T-helper 1 cell treated with Interleukin-12 subunit alpha and Interleukin-12 subunit beta and Interleukin-4 antibody, amounts not matched to agents 30 μg/mL and 1 μg/mL, for 36 hours (primary cell): ENCODE data around the gene IGF1.
"Not testable (repeated sequence)": the region's sequence is repeated elsewhere in the genome, so short reads cannot be mapped to it uniquely, and the experiment has no call there.

Source experiments
- H3K27ac Mint-ChIP-seq: one replicate; pipeline ENCODE4 v1.8.0; 2021; ENCODE audit warnings: mild to moderate bottlenecking, mixed read lengths
- H3K27me3 Mint-ChIP-seq: one replicate; pipeline ENCODE4 v1.8.0; 2021; ENCODE audit warnings: low read depth, mixed read lengths
- H3K36me3 Mint-ChIP-seq: one replicate; pipeline ENCODE4 v1.8.0; 2021; ENCODE audit warnings: low read depth, mixed read lengths
- H3K4me1 Mint-ChIP-seq: one replicate; pipeline ENCODE4 v1.8.0; 2021; ENCODE audit warnings: low read depth, mixed read lengths
- H3K4me3 Mint-ChIP-seq: one replicate; pipeline ENCODE4 v1.8.0; 2021; ENCODE audit warnings: mild to moderate bottlenecking, moderate library complexity, mixed read lengths
- H3K9me3 Mint-ChIP-seq: one replicate; pipeline ENCODE4 v1.8.0; 2021; ENCODE audit warnings: mixed read lengths

Gene IGF1

GRCh38 chr12:102376781-102377180 is 103.6 kb downstream of the IGF1 start:
- no peak overlapping the region for H3K27ac Mint-ChIP-seq
- peaks cover under 1% of the 10 kb centered on the region for H3K9me3 Mint-ChIP-seq
- H3K4me1 Mint-ChIP-seq = peaks cover 6% of the 10 kb centered on the region
- H3K4me3 Mint-ChIP-seq = no peak overlapping the region
- H3K36me3 Mint-ChIP-seq = no peaks in the 10 kb centered on the region
- peaks cover 4% of the 10 kb centered on the region for H3K27me3 Mint-ChIP-seq

GRCh38 chr12:102376181-102376747 is 104.1 kb downstream of the IGF1 start:
- Mint-ChIP-seq H3K4me1 (peaks cover 6% of the 10 kb centered on the region), H3K9me3 (peaks cover 3% of the 10 kb centered on the region), H3K36me3 (no peaks in the 10 kb centered on the region), H3K27me3 (peaks cover 4% of the 10 kb centered on the region), H3K27ac (no peak overlapping the region), H3K4me3 (no peak overlapping the region)

- peaks cover 3% of the 10 kb centered on the region for H3K9me3 Mint-ChIP-seq
- H3K4me3 Mint-ChIP-seq = no peak overlapping the region
- no peaks in the 10 kb centered on the region for H3K36me3 Mint-ChIP-seq
- no peak overlapping the region for H3K27ac Mint-ChIP-seq
- H3K4me1 Mint-ChIP-seq = peaks cover 4% of the 10 kb centered on the region
- H3K27me3 Mint-ChIP-seq = no peaks in the 10 kb centered on the region
Observed at GRCh38 chr12:102374190-102374589, 106.2 kb downstream of the IGF1 start.

GRCh38 chr12:102372087-102372486 is 108.3 kb downstream of the IGF1 start:
- Mint-ChIP-seq H3K4me3 (no peak overlapping the region), H3K27me3 (no peaks in the 10 kb centered on the region), H3K9me3 (peaks cover 6% of the 10 kb centered on the region), H3K27ac (no peak overlapping the region), H3K4me1 (peaks cover 4% of the 10 kb centered on the region), H3K36me3 (no peaks in the 10 kb centered on the region)

GRCh38 chr12:102371165-102371564 is 109.2 kb downstream of the IGF1 start:
- peaks cover 4% of the 10 kb centered on the region for H3K4me1 Mint-ChIP-seq
- H3K36me3 Mint-ChIP-seq = no peaks in the 10 kb centered on the region
- H3K27ac Mint-ChIP-seq = no peak overlapping the region
- no peak overlapping the region for H3K4me3 Mint-ChIP-seq
- H3K9me3 Mint-ChIP-seq = peaks cover 6% of the 10 kb centered on the region
- no peaks in the 10 kb centered on the region for H3K27me3 Mint-ChIP-seq

- Mint-ChIP-seq H3K36me3 (no peaks in the 10 kb centered on the region), H3K4me1 (peaks cover 4% of the 10 kb centered on the region), H3K27me3 (no peaks in the 10 kb centered on the region), H3K27ac (no peak overlapping the region), H3K4me3 (no peak overlapping the region), H3K9me3 (peaks cover 6% of the 10 kb centered on the region)
Observed at GRCh38 chr12:102369876-102370275, 110.5 kb downstream of the IGF1 start.

GRCh38 chr12:102365365-102365764 is 115.0 kb downstream of the IGF1 start:
- H3K4me3 Mint-ChIP-seq = no peak overlapping the region
- no peaks in the 10 kb centered on the region for H3K27me3 Mint-ChIP-seq
- no peaks in the 10 kb centered on the region for H3K4me1 Mint-ChIP-seq
- H3K36me3 Mint-ChIP-seq = no peaks in the 10 kb centered on the region
- H3K27ac Mint-ChIP-seq = no peak overlapping the region
- H3K9me3 Mint-ChIP-seq = peaks cover 3% of the 10 kb centered on the region

- Mint-ChIP-seq H3K27me3 (no peaks in the 10 kb centered on the region), H3K9me3 (peaks cover 3% of the 10 kb centered on the region), H3K4me3 (no peak overlapping the region), H3K27ac (no peak overlapping the region), H3K36me3 (no peaks in the 10 kb centered on the region), H3K4me1 (no peaks in the 10 kb centered on the region)
Observed at GRCh38 chr12:102364709-102365108, 115.7 kb downstream of the IGF1 start.

- Mint-ChIP-seq H3K27ac (no peak overlapping the region), H3K36me3 (no peaks in the 10 kb centered on the region), H3K27me3 (no peaks in the 10 kb centered on the region), H3K4me3 (no peak overlapping the region), H3K9me3 (peaks cover 30% of the 10 kb centered on the region), H3K4me1 (no peaks in the 10 kb centered on the region)
Observed at GRCh38 chr12:102356690-102357089, 123.7 kb downstream of the IGF1 start.

- not testable (repeated sequence) for H3K4me1 Mint-ChIP-seq, H3K36me3 Mint-ChIP-seq, H3K27me3 Mint-ChIP-seq, H3K27ac Mint-ChIP-seq, H3K4me3 Mint-ChIP-seq
- H3K9me3 Mint-ChIP-seq = peaks cover 31% of the 10 kb centered on the region
Observed at GRCh38 chr12:102354281-102354680, 126.1 kb downstream of the IGF1 start.

GRCh38 chr12:102351322-102351721 is 129.0 kb downstream of the IGF1 start:
- H3K9me3 Mint-ChIP-seq = peaks cover 31% of the 10 kb centered on the region
- no peaks in the 10 kb centered on the region for H3K27me3 Mint-ChIP-seq

GRCh38 chr12:102350070-102350469 is 130.3 kb downstream of the IGF1 start:
- no peaks in the 10 kb centered on the region for H3K27me3 Mint-ChIP-seq
- H3K9me3 Mint-ChIP-seq = peaks cover 22% of the 10 kb centered on the region
- no peak overlapping the region for H3K27ac Mint-ChIP-seq
- H3K36me3 Mint-ChIP-seq = no peaks in the 10 kb centered on the region
- H3K4me3 Mint-ChIP-seq = no peak overlapping the region
- H3K4me1 Mint-ChIP-seq = no peaks in the 10 kb centered on the region

More at GRCh38 chr12:102351322-102351721, 129.0 kb downstream of the IGF1 start:
- H3K4me3 Mint-ChIP-seq = no peak overlapping the region
- no peaks in the 10 kb centered on the region for H3K36me3 Mint-ChIP-seq
- H3K4me1 Mint-ChIP-seq = no peaks in the 10 kb centered on the region
- no peak overlapping the region for H3K27ac Mint-ChIP-seq

GRCh38 chr12:102349079-102349478 is 131.3 kb downstream of the IGF1 start:
- peaks cover 19% of the 10 kb centered on the region for H3K9me3 Mint-ChIP-seq
- H3K4me3 Mint-ChIP-seq = no peak overlapping the region
- no peaks in the 10 kb centered on the region for H3K4me1 Mint-ChIP-seq
- H3K27ac Mint-ChIP-seq = no peak overlapping the region
- H3K36me3 Mint-ChIP-seq = no peaks in the 10 kb centered on the region
- H3K27me3 Mint-ChIP-seq = no peaks in the 10 kb centered on the region

- no peaks in the 10 kb centered on the region for H3K36me3 Mint-ChIP-seq
- H3K4me3 Mint-ChIP-seq = no peak overlapping the region
- H3K9me3 Mint-ChIP-seq = peaks cover 12% of the 10 kb centered on the region
- H3K27ac Mint-ChIP-seq = no peak overlapping the region
- peaks cover 2% of the 10 kb centered on the region for H3K4me1 Mint-ChIP-seq
- no peaks in the 10 kb centered on the region for H3K27me3 Mint-ChIP-seq
Observed at GRCh38 chr12:102347811-102348210, 132.6 kb downstream of the IGF1 start.
